Activated naive CD4-positive, alpha-beta T cell treated with anti-CD3 and anti-CD28 coated beads, Interleukin-2, amount 10 ng/mL, durations not matched to agents 7 days and 5 days (primary cell): ENCODE results near the gene ANXA6.

Experiments used
- CTCF ChIA-PET: fragments of 350-600 bp; sonication (Branson Sonifier 250); formaldehyde crosslinking; loops from one replicate; lab custom pipeline; 2021; ENCODE audit warnings: antibody characterized with exemption; lab: Charles Lee
- DNase-seq: peaks from one replicate; pipeline ENCODE4 v3.0.0-alpha.2; 2020
- H3K27ac Mint-ChIP-seq: one replicate; pipeline ENCODE4 v1.8.0; 2021; ENCODE audit warnings: mild to moderate bottlenecking, moderate library complexity, mixed read lengths
- H3K27me3 Mint-ChIP-seq: one replicate; pipeline ENCODE4 v1.8.0; 2021; ENCODE audit warnings: mild to moderate bottlenecking, mixed read lengths
- H3K36me3 Mint-ChIP-seq: one replicate; pipeline ENCODE4 v1.8.0; 2021; ENCODE audit warnings: mixed read lengths
- H3K4me1 Mint-ChIP-seq: one replicate; pipeline ENCODE4 v1.8.0; 2021; ENCODE audit warnings: mixed read lengths
- H3K4me3 Mint-ChIP-seq: one replicate; pipeline ENCODE4 v1.8.0; 2021; ENCODE audit warnings: mild to moderate bottlenecking, moderate library complexity, mixed read lengths
- H3K9me3 Mint-ChIP-seq: one replicate; pipeline ENCODE4 v1.8.0; 2021; ENCODE audit warnings: mixed read lengths

Gene ANXA6

DNA sequence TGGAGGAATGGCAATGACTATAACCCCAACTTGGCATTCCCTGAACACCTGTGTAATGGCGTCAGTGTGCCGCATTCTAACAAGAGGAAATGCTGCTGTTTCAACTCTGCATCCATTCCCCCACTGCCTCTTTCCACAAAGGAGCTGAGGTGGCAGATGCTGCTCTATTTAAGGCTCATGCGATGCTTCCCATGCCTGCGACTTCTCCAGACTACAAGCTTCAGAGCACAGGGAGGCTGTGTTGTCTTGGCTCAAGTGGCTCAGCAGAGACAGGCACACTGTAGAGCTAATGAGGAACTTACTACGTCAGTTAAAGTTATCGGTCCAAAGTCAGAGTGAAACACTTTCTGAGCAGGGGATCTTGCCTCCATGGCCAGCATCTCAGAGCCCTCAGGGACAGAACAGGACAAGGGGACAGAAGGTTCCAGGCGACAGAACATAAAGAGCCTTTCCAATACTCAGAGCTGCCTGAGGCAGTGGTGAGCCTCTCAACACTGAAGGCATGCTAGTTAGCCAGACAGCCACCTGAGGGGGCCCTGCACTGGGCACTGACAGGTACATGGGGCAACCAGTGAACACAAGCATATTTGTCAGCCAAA, 98.6 kb downstream of the ANXA6 start:
- Mint-ChIP-seq H3K4me1 (peaks cover 26% of the 10 kb centered on the region), H3K4me3 (no peak overlapping the region), H3K27ac (peak overlapping the region; percentile 83), H3K36me3 (peaks cover 59% of the 10 kb centered on the region), H3K27me3 (peaks cover 4% of the 10 kb centered on the region), H3K9me3 (no peaks in the 10 kb centered on the region)
- CTCF ChIA-PET: interaction anchor here (1.1 to 5.6 kb wide), 6 partner anchors 10 to 67 kb away, joined by 3 to 31 read pairs (median 8); partner anchors contain the start of gene TNIP1
- DNase-seq: no peak

DNA sequence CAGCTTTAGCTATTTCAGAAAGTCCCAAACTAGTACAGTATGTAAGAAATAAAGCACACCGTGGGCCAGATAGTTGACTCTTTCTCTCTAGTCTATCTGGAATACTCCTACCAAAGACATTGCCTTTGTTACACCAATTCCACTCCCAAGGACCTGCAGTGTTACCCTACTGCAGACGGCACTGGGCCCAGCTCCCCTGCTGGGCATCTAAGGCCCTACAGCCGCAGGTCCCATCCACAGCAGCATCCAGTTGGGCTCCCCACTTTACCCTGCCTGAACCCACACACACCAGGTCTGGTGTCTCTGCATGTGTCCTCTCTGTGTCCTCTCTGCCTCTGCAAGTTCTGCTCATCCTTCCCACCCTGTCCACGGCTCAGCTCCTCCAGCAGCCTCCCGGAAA, 99.3 kb downstream of the ANXA6 start:
- peaks cover 4% of the 10 kb centered on the region for H3K27me3 Mint-ChIP-seq
- DNase-seq: no peak
- H3K36me3 Mint-ChIP-seq: peaks cover 58% of the 10 kb centered on the region
- H3K9me3 Mint-ChIP-seq: no peaks in the 10 kb centered on the region
- CTCF ChIA-PET: interaction anchor here (1.1 to 5.6 kb wide), 6 partner anchors 10 to 68 kb away, joined by 3 to 31 read pairs (median 8); partner anchors contain the start of gene TNIP1
- H3K27ac Mint-ChIP-seq: no peak overlapping the region
- peaks cover 22% of the 10 kb centered on the region for H3K4me1 Mint-ChIP-seq
- H3K4me3 Mint-ChIP-seq: no peak overlapping the region

DNA sequence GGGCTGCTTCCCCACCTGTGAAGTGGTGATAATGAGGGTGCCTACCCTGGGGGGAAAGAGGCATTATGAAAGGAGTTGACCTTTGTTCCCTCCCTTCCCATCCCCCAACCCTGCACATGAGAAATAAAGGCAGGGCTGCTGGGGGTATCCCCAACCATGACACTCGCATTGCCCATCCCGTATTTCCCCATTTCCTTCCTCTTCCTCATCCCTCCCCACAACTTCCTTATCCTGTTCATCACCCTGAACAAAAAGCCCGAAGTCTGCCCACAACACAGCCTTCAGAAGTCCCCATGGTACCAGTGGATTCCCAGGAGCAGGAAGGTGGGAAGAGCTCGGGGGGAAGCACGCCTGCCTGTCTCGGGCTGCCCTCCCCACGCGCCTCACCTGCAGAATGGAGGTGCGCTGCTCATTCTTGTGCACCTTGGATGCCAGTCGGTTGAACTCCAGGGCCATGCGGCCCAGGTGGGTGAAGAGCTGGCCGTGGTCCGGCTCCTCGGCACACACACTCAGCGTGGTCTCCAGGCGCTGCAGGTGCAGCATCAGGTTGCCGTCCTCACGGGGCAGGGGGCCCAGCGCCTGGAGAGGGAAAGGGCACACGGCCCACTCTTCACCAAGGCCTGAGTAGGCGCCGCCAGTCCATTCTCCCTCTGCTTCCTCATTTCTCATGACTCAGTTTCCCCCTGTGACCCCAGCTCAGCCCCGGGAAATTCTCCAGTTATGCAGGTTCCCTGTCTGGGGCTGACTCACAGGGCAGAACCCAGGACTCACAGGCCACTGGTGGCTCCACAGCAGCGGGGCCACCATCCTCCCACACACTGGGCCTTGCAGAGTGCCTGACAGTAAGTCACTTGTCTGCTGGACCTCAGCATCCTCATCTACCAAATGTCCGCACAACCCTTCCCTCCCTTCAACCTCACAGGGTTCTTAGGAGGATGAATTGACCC, 100.9 kb downstream of the ANXA6 start:
- Mint-ChIP-seq H3K9me3 (no peaks in the 10 kb centered on the region), H3K4me1 (peaks cover 28% of the 10 kb centered on the region), H3K27me3 (peaks cover 4% of the 10 kb centered on the region), H3K27ac (no peak overlapping the region), H3K36me3 (peaks cover 54% of the 10 kb centered on the region), H3K4me3 (no peak overlapping the region)
- DNase-seq: no peak
- CTCF ChIA-PET: interaction anchor here (5.6 kb wide), 1 partner anchor 59 kb away, joined by 23 read pairs; no protein-coding TSS in a partner anchor

DNA sequence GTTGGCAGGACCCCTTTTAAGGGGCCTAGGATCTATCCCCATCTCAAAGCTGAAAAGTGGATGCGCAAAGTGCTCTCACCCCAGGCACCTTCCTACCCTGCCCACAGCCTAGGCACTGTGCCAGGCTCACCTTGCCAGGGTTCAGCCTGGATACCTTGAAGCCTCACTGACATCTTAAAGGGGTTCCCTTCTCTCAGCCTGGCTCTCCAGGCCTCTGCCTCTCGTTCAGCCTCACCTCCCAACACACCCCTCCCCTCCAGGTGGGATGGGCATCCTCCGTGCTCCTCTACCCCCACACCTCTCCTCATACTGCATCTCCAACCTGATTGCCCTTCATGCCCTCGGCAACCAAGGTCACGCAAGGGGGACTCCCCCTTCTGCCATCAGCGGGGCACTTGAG, 102.2 kb downstream of the ANXA6 start:
- Mint-ChIP-seq H3K36me3 (peaks cover 53% of the 10 kb centered on the region), H3K4me1 (peaks cover 22% of the 10 kb centered on the region), H3K4me3 (no peak overlapping the region), H3K9me3 (no peaks in the 10 kb centered on the region), H3K27me3 (peaks cover 4% of the 10 kb centered on the region), H3K27ac (no peak overlapping the region)
- CTCF ChIA-PET: interaction anchor here (1.2 to 9.8 kb wide), 2 partner anchors 62 to 106 kb away, joined by 3 to 264 read pairs; no protein-coding TSS in a partner anchor
- DNase-seq: no peak

DNA sequence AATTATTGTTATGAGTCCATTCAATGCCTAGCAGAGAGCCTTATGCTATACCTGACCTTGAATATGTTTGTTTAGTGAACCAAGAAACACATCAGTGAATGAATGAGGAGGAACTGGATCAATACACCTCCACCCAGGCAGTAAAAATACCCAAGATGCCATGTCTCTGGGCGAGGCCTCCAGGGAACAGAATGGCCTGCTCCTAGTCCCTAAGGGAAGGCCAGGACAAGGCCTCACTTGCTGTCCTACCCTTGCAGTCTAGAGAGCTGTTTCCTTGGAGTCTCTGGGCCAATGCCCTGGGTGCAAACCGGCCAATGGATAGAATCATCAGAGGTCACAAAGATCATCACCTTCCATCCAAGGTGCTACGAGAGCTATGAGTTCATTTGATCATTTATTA, 102.9 kb downstream of the ANXA6 start:
- H3K9me3 Mint-ChIP-seq: no peaks in the 10 kb centered on the region
- H3K27me3 Mint-ChIP-seq: peaks cover 2% of the 10 kb centered on the region
- CTCF ChIA-PET: interaction anchor here (1.2 to 9.8 kb wide), 2 partner anchors 63 to 106 kb away, joined by 3 to 264 read pairs; no protein-coding TSS in a partner anchor
- peak overlapping the region; percentile 45 for H3K27ac Mint-ChIP-seq
- H3K36me3 Mint-ChIP-seq: peaks cover 49% of the 10 kb centered on the region
- peaks cover 16% of the 10 kb centered on the region for H3K4me1 Mint-ChIP-seq
- no peak for DNase-seq
- no peak overlapping the region for H3K4me3 Mint-ChIP-seq

DNA sequence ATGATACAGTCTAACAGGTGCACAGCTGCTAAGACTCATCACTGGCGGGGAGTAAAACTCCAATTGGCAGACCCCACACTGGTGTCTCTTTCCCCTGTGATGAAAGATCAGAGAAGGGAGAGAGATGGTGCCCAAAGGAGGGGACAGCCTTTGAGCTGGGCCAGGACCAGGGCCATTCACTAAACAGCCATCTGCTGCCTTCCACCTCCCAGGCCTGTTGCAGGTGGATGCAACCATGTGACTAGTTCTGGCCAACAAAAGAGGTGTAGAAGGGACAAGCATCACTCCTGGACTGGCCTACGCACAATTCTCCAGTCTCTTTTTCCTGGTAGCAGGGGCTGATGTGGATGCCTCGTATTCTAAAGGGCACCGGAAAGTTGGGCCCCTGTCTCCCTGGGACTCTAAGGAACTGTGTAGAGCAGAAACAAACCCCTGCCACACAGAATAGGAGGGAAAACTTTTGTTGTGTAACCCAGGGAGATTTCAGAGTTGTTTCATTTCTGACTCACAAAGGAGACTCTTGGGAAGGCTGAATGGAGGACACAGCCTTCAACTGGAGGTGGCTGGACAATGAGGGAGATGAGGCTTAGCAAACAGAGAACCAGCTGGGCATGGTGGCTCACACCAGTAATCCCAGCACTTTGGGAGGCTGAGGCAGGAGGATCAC, 103.7 kb downstream of the ANXA6 start:
- Mint-ChIP-seq H3K4me1 (peaks cover 8% of the 10 kb centered on the region), H3K27ac (no peak overlapping the region), H3K9me3 (no peaks in the 10 kb centered on the region), H3K27me3 (no peaks in the 10 kb centered on the region), H3K4me3 (no peak overlapping the region), H3K36me3 (peaks cover 42% of the 10 kb centered on the region)
- no peak for DNase-seq
- CTCF ChIA-PET: interaction anchor here (1.2 to 9.8 kb wide), 2 partner anchors 63 to 107 kb away, joined by 3 to 264 read pairs; no protein-coding TSS in a partner anchor

DNA sequence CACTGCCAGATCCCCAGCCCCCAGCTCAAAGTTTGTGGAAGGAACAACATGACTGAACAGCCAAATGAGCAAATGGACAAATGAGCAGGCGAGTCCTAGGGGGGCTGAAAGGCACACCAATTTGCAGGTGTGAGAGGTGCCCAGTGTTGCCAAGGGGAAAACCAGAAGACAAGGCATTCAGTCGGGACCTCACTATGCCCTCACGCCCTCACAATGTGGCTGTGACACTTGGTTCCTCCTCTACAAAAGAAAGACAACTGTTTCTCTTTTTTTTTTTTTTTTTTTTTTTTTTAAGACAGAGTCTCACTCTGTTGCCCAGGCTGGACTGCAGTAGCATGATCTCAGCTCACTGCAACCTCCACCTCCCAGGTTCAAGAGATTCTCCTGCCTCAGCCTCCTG, 104.7 kb downstream of the ANXA6 start:
- DNase-seq: no peak
- CTCF ChIA-PET: interaction anchor here (1.0 to 9.8 kb wide), 14 partner anchors 26 to 182 kb away, joined by 3 to 264 read pairs (median 6); no protein-coding TSS in a partner anchor
- no peak overlapping the region for H3K27ac Mint-ChIP-seq
- H3K4me3 Mint-ChIP-seq: no peak overlapping the region
- peaks cover 7% of the 10 kb centered on the region for H3K4me1 Mint-ChIP-seq
- H3K27me3 Mint-ChIP-seq: no peaks in the 10 kb centered on the region
- no peaks in the 10 kb centered on the region for H3K9me3 Mint-ChIP-seq
- H3K36me3 Mint-ChIP-seq: peaks cover 44% of the 10 kb centered on the region

DNA sequence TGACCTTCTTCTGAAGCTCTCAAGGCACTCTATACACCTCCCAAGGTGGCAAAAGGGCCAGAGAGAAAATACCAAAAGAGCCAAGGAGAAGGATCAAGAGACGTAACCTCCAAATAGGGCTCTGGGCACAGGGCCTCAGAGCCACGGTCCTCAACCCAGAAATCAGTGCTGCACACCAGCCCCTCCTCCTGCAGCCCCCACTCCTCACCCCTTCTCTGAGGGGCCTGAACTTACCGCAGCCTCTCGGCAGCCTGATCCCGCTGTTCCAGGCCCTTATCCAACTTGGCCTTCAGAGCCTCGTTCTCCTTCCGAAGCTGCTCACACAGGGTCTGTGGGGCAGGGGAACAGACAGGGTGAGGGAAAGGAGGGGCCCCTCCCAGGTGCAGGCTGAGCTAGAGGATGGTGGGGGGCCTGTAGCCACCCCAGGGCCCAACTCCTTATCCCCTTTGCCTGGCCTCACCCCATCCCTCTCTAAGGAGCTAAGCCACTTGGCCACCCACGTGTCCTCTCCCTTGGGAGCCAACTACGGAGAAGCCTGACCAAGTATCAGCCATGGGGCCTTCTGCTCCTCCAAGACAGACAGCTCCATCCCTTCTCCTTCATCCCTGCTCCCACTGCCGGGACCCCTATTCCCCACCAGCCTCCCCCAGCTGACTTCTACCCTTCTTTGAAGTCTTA, 105.5 kb downstream of the ANXA6 start:
- peak overlapping the region; percentile 17 for H3K27ac Mint-ChIP-seq
- H3K4me1 Mint-ChIP-seq: peaks cover 7% of the 10 kb centered on the region
- H3K9me3 Mint-ChIP-seq: no peaks in the 10 kb centered on the region
- H3K4me3 Mint-ChIP-seq: no peak overlapping the region
- H3K36me3 Mint-ChIP-seq: peaks cover 45% of the 10 kb centered on the region
- CTCF ChIA-PET: interaction anchor here (0.6 to 9.8 kb wide), 33 partner anchors 10 to 492 kb away, joined by 3 to 264 read pairs (median 4); no protein-coding TSS in a partner anchor
- H3K27me3 Mint-ChIP-seq: no peaks in the 10 kb centered on the region
- no peak for DNase-seq

DNA sequence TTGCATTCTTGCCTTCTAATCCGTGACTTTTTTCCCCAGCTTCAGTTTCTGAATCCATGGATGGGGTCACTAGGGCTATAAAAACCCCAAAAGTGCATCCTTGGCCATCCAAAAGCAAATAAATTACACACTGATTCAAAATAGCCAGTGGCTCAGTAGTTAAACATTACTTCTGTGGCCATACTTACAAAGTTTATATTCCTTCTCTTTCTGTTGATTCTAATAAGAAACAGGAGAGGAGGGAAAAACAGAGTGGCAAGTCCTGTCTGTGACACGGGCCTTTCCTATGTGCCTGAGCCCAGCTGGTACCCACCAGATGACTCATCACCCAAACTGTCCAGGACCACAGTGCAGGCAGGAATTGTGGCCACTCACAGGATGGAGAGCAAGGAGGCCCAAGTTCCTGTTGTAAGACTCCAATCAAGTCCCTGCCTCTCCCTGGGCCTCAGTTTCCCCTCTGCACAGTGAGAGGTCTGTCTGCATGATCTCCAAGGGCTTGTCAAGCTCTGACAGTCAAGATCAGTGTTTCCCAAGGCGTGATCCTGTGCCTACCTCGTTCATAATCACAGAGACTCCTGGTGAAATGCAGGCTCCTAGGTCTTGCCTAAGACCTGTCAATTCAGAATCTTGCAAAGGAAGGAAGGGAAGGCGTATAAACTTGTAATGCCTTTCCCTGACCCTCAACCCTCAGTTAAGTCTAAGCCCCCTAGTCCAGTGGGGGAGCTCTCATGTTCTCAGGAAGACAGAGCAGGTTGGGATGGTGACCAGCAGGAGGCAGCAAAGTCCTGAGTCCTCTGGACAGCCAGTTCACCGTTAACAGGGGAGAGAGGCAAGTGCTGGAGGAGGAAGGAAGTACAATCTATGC, 106.3 kb downstream of the ANXA6 start:
- CTCF ChIA-PET: interaction anchor here (0.6 to 9.8 kb wide), 34 partner anchors 8 to 491 kb away, joined by 3 to 264 read pairs (median 4); no protein-coding TSS in a partner anchor
- Mint-ChIP-seq H3K4me1 (peaks cover 7% of the 10 kb centered on the region), H3K36me3 (peaks cover 42% of the 10 kb centered on the region), H3K27ac (peak overlapping the region; percentile 17), H3K27me3 (no peaks in the 10 kb centered on the region), H3K9me3 (no peaks in the 10 kb centered on the region), H3K4me3 (no peak overlapping the region)
- peak; percentile 82 for DNase-seq
